Renal cortex interstitium (tissue), 11 donors: ENCODE measurements around the gene AP2A1. TPM values are rescaled to one million over a fixed set of nuclear protein-coding genes. Genes with fewer than 3 reads are reported as not detected.

Experiments used
- DNase-seq, 11 donors: peaks; one replicate each; pipeline ENCODE4 v3.0.0-alpha.2; 2013; ENCODE audit warnings: low read depth in 9 of 11, low spot score in 4 of 11; ENCODE audit errors: extremely low read depth in 1 of 11
- polyA plus RNA-seq, 3 donors: library from polyadenylated mRNA; unstranded; fragments of 120-200 nt; gene quantifications; one replicate each; pipeline ENCODE4 v1.2.1, GENCODE V29; 2013; ENCODE audit not compliant: insufficient read length in 3 of 3

The AP2A1 gene
- polyA plus RNA-seq, 3 donors = 44.5 to 69.2 (median 66.9) TPM

DNA sequence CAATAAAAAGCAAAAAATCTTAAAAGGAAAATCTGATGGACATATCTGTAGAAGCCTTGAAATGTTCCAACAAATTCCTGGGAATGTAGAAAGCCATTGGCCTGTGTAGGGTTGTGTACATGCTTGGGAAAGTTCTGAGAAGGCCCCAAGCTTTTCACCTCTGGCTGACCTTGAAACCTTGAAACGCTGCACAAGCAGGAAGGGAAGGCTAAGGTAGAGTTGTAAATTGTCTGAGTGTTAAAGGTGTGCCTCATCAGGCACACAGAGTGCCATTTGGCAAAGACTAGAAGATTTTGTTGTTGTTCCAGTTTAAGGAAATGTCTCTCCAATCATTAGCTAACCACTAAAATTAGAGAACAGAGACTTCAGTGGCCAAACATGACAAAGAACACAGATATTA, 14.1 kb upstream of the AP2A1 start:
- DNase-seq = no peak

DNA sequence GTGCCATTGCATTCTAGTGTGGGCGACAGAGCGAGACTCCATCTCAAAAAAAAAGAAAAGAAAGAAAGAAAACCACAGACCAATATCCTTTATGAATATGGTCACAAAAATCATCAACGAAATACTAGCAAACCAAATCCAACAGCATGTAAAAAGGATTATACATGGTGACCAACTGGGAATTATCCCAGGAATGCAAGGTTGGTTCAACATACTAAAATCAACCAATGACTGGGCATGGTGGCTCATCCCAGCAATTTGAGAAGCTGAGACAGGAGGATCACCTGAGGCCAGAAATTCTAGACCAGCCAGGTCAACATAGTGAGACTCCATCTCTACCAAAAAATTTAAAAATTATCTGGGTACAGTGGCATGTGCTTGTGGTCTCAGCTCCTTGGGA, 10.8 kb upstream of the AP2A1 start:
- no peak for DNase-seq

DNA sequence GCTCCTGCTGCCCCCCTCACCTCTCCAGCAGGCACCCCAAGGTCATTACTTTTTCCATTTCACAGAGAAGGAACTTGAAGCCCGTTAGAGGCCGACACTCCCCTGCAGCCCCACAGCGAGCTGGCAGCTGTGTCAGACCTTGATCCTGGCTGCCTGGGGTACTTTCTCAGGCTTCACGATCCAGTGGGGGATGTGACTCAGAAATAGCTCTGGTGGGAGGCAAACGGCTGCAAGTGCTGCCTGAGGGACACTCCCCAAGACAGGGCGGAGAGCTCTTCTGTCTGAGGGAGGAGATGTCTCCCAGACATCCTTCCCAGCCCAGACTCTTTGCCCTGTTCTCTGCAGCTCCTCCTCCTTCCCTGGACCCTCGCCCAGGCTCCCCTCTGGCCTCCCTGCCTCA, 8.5 kb upstream of the AP2A1 start:
- no peak for DNase-seq

DNA sequence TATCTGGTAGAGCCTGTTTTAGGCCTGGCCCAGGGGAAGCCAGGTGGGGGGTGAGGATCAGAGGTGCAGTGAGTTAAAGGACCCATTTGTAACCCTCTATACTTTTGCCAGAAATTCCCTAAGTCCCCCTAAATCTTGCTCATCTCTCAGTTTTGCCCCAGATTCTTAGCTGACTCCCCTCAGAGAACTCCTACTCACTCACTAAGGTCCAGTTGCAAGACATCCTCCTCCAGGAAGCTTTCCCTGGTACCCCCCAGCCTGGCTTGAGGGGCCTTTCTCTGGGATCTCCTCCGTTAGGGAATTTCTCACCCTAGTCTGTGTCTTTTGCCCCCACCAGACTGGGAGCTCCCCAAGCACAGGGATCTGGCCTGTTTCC, 5.6 kb upstream of the AP2A1 start:
- DNase-seq = no peak

DNA sequence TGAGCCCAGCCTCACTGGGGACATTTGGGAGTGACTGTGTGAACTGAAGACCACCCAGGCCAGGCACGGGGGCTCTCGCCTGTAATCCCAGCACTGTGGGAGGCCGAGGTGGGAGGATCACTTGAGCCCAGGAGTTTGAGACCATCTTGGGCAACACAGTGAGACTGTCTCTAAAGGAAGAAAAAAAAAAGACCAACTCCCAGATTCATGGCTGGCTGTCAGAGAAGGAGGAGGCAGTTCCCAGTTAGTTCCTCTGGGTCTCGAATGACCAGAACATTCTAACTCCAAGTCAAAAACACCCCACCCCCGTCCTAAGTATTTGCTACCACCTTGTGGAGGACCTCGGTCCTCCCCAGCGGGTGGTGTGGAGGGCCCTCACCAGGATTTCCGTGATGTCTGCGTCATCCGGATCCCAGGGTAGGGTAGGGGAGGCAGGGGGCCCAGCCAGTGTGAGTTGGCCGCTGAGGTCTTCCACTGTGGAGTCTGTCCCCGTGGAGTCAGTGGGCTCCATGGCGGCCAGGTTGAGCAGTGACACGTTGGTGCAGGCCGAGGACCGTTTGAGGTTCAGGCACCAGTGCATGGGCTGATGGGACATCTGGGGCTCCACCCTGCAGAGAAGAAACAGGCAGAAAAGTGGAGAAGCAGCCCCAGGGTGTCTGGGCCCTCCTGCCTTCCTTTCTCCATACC, 5.0 kb upstream of the AP2A1 start:
- DNase-seq = peak in 1 of 11 donors; percentile 14

DNA sequence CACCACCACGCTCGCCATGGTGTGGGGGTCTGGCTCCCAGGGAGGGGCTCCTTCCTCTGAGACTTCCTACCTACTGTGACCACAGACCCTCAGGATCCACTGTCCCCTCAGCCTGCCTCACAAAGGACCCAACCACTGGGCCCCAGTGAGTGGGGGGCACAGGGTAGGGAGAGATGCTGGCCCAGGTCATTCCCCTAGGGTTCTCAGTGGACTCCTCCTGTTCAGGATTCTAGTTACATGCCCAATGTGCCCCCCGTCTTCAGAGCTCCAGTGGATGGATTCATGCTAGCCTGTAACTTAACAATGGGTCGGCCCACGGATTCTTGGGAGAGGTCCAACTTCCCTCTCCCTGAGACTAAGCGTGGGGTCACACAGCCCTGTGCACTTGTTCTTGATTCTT, 3.6 kb upstream of the AP2A1 start, which contains the start of gene TSKS:
TSS of gene TSKS (minus strand) at position 77 of the 400 bp plus-strand sequence. CDS start at position 18, 59 bp downstream.
- no peak for DNase-seq

DNA sequence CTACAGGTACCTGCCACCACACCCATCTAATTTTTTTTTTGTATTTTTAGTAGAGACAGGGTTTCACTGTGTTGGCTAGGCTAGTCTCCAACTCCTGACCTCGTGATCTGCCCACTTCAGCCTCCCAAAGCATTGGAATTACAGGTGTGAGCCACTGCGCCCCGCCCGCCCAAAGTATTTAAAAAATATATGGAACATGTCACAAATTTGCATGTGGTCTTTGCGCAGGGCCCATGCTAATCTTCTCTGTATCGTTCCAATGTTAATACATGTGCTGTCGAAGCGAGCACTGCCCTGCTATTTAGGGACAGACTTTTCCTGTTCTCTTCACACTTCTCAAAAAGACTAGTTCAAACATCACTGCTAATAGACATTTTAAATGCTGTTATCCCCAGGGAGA, 2.5 kb upstream of the AP2A1 start:
- no peak for DNase-seq

DNA sequence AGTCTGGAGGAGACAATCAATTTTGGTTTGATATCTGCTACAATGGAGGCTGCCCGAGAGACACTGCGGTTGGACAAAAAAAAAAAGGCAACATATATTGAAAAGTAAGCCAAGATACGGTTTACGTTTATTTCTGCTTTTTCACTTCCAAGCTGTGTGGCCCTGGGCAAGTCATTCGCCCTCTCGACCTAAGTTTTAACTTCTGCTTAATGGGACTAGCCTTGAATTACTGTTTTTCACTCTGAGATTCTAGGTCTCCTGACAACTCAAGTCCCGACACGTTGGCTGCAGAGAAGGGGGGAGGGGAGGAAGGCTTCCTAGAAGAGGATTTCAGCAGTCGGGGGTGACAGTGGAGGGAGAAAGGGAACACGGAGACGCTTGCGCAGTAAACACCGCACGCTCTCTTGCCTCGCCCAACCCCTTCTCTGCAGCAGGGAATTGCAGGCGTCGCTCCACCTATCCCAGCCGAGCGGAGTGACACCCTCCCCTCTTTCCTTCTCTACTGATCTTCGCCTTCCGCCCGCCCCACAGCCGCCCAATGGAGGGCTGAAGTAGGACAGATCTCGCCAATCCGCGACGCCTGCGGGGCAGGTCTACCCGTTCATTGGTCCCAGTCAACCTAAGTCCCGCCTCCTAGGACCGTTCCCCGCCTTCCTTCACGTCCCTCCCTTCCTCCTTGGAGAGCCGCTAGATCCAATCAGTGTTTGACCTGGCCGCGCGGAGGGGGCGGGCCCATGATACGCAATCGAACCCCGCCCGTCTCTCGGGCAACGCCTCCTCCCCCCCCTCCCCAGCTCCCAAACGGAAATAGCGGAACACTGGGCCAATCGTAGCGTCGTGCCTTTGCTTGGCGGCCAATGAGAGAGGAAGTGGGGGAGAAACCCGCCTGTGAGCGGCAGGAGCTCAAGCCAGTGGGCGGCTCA, 533 bp upstream of the AP2A1 start:
- peak; percentile 99 to 100 (median 100) for DNase-seq

DNA sequence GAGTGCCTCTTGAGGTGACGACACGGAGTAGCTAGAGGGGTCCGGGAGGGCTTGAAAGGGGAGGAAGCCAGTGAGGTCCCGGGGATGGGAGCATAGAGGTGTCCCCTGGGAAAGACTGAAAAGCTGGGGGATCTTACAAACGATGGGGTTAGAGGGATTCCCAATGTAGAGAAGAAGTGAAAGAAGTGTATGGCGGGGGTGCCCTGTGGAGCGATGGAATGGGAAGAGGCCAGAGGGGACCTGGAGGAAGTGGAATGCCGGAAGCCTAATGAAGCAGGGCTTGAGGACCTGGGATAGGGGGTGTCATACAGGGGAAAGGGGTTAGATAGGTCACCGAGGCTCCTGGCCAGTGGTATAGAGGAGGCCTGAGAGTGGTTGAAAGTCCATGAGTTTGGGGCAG, 580 bp downstream of the AP2A1 start:
- DNase-seq = peak in 1 of 11 donors; percentile 10

DNA sequence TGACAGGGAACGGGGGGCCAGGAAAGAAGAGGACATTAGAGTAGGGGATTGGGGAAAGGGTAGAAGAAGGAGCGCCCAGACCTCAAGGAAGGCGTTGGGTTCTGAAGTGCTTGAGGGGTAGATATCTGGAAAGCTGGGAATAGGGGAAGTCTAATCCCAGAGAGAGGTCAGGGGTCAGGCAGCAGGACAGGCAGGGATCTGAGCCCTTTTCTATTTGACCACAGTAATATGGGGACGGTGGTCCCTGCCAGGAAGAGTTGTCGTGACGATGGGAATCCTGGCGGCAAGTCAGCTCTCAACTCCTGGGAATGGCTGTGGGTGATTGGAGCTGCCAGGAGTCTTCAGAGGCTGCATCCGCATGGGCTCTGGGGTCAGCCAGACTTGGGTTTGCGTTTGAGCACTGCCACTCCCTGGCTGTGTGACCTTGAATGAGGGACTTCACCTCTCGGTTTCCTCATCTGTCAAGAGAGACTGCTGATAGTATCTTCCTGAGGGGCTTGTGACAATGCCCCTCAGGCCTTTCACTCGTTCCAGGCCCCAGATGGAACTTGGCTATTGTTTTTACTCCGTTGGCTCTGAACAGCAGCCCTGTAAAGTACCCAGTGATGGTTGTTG, 1.3 kb downstream of the AP2A1 start:
- no peak for DNase-seq

DNA sequence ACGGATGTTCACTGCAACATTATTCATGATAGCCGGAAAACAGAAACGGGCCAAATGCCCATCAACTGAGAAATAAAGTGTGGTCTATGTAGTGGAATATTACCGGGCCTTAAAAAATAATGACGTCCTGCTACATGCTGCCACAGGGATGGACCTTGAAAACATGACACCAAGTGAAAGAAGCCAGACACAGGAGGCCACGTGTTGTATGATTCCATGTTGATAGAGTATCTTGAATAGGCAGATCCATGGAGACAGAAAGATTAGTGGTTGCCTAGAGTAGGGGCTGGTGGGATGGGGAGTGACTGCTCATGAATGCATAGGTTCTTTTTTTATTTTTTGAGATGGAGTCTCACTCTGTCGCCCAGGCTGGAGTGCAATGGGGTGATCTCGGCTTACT, 3.7 kb downstream of the AP2A1 start:
- DNase-seq = no peak

DNA sequence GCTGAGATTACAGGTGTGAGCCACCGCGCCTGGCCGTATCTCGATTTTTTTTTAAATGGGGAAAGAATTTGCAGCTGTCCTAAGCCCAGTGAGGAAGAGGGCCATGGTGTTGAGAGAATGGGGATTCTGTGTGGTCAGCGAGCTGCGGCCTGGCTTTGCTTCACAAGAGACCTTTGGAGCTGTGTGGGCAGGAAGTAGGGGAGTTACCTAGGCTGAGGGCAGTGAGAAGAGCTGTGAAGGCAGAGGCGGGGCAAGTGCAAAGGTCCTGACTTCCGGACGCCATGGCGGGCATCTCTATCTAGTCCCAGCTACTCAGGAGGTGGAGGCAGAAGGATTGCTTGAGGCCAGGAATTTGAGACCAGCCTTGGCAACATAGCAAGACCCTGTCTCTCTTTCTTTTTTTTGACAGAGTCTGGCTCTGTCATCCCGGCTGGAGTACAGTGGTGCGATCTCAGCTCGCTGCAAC, 4.9 kb downstream of the AP2A1 start:
- no peak for DNase-seq

DNA sequence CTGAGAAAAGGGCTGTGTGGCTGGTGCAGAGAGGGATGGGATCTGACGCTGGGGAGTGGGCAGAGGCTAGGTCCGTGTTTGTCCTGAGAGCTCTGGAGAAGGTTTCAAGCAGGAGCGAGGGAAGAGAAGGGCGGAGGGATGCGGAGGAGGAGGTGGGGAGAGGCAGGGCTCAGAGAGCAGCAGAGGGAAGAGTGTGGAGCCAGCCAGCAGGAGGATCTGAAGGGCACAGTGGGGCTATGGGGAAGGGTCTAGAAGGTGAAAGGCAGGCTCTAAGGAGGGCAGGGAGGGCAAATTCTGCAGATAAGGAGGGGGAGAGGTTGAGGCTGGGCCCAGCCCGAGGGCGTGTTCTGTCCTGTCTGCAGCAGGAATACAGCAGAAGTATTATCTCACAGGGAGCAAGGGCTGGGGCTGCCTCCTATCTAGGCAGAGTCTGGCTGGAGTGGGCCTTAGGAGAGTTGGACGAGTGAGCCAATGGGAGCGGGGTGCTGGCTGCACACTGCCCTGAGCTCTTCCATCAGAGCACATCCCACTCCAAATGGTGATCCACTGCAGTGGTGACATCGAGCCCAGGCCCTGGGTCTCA, 6.1 kb downstream of the AP2A1 start:
- DNase-seq = no peak

DNA sequence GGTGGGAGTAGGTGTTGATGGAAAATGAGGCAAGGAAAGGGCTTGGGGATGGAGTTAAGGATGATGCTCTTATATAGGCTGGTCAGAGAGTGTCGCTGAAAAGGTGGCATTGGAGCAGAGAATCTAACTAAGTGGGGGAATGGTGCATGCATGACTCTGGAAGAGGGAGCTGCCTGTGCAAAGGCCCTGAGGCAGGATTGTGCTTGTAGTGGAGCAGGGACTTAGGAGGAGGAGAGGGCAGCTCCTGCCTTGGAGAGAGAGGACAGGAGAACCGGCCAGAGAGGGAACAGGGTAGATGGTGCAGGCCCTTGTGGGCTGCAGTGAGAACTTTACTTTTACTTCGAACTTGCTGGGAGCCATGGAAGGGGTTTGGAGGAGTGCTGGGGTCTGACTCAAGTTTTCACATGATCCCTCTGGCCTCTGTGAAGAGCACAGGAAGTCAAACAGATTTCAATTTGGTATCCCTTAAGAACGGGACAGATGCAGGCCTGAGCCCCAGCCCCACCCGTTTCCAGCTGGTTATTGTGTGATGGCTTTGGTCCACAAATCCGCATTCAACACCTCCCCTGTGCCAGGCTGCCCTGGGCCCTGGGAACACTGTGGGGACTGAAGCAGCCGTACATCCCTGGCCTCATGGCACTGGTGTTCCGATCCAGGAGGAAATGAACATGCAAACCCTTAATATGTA, 7.0 kb downstream of the AP2A1 start:
- no peak for DNase-seq

DNA sequence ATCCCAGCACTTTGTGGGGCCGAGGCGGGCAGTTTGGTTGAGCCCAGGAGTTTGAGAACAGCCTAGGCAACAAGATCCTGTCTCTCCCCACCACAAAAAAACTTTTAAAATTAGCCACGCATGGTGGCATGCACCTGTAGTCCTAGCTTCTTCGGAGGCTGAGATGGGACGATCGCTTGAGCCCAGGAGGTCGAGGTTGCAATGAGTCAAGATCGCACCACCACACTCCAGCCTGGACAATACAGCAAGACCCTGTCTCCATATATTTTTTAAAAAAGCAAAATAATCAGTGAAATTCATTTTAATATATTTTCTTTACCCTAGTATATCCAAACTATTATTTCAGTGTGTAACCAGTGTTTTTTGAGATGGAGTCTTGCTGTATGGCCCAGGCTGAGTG, 8.2 kb downstream of the AP2A1 start:
- no peak for DNase-seq

DNA sequence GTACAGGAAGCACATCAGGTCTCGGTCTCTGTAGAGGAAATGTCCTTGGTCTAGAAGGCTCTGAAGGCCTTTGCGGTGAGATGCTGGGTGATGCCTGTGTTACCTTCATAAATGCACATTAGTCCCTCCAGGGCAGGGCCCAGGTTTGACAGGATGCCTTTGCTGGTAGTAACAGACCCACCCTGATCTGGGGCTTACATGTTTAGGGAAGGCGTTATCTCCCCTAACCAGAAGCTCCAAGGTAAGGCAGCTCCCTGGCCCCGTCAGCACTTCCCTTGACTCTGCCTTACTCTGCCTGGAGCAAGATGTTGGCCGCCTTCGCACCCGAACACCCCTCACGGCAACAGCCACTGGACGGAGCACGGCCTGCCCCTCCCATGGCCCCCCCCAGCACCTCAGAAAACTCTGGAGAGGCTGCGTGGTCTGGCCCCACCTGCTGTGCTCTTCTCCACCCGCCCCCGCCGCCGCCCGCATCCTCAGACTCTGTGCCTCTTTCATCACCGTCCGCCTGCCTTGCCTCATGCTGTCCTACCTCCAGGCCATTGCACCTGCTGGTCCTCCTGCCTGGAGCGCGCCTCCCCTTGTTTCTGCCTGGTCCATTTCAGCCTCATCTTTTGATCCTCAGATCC, 9.1 kb downstream of the AP2A1 start:
- DNase-seq = no peak

DNA sequence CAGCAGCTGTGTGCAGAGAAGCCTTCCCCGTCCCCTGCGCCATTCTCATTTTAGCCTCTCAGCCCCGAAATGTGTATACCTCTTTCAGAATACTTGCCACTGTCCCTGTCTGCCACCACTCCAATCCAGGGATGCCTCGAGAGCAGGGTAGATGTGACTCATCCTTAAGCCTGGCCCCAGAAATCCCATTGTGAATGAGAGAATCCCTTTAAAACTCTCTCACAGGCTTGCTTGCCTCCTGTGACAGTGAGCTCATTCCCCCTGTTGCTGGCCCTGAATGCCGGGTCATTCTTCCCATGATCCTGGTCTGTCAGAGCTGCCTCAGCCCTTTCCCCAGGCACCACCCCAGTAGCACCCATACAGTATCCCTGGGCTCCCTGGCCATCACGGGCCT, 9.6 kb downstream of the AP2A1 start:
- no peak for DNase-seq

DNA sequence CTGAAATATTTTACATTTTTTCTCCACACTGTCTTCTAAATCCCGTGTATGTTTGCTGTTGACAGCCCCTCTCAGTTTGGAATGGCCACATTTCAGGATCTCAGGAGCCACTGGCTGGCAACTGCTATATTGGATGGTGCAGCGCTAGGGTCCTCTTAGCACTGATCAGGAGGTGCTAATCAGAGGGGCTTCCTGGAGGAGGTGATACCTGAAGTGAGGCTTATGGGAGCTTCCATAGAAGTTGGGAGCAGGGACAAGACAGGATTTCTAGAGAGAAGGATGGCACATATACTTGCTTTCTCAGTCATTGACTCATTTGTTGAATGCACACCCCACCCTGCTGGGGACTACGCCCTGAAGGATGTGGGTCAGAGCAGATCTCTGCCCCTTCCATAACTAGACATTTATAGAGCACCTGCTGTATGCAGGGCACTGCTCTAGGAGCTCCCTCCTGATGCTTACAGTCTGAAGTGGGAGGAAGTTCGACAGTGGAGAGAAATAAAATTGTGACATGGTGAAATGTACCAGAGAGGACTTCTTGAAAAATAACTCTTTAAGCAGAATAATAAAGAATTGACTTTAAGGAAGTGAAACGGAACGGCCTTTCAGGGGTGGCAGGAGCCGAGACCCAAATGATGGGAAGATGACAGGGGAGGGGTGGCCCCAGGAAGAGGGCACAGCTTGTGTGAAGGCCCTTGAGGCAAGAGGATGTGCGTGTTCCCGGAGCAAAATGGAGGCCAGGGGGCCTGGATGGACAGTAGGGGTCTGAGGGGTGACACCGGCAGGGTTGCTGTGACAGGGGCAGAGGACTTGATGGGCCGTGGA, 13.1 kb downstream of the AP2A1 start:
- no peak for DNase-seq
